Measurements from ENCODE around the gene EDN3.
"Not testable (repeated sequence)": the region's sequence is repeated elsewhere in the genome, so short reads cannot be mapped to it uniquely, and the experiment has no call there.

The EDN3 gene

GRCh38 chr20:59338444-59338843, 38.0 kb downstream of the EDN3 start:
- DNase-seq, result not testable (repeated sequence)

GRCh38 chr20:59340201-59340885, 39.9 kb downstream of the EDN3 start:
- DNase-seq, result no peak

- not testable (repeated sequence) for DNase-seq
These were observed 41.0 kb downstream of the EDN3 start for GRCh38 chr20:59341285-59342022.

- no peak for DNase-seq
These were observed 41.9 kb downstream of the EDN3 start for GRCh38 chr20:59342023-59342957.

GRCh38 chr20:59346061-59346460, 45.6 kb downstream of the EDN3 start:
- DNase-seq, result no peak

- no peak for DNase-seq
These were observed 48.9 kb downstream of the EDN3 start for GRCh38 chr20:59349277-59349676.

- no peak for DNase-seq
These were observed 50.1 kb downstream of the EDN3 start for GRCh38 chr20:59350330-59351156.

- no peak for DNase-seq
These were observed 51.0 kb downstream of the EDN3 start for GRCh38 chr20:59351157-59352040.

- no peak for DNase-seq
These were observed 52.1 kb downstream of the EDN3 start for GRCh38 chr20:59352541-59352940.

- DNase-seq, result no peak
These were observed 52.6 kb downstream of the EDN3 start for GRCh38 chr20:59352990-59353389.

GRCh38 chr20:59354460-59354859, 54.0 kb downstream of the EDN3 start:
- DNase-seq, result no peak

GRCh38 chr20:59355242-59355641, 54.8 kb downstream of the EDN3 start:
- no peak for DNase-seq

- DNase-seq, result no peak
These were observed 56.3 kb downstream of the EDN3 start for GRCh38 chr20:59356662-59357165.

- DNase-seq, result not testable (repeated sequence)
These were observed 58.4 kb downstream of the EDN3 start for GRCh38 chr20:59358793-59359192.

- no peak for DNase-seq
These were observed 59.7 kb downstream of the EDN3 start for GRCh38 chr20:59359906-59360725.

GRCh38 chr20:59360934-59361333, 60.5 kb downstream of the EDN3 start:
- DNase-seq, result no peak

GRCh38 chr20:59361411-59361810, 61.0 kb downstream of the EDN3 start:
- no peak for DNase-seq

GRCh38 chr20:59363101-59363500, 62.7 kb downstream of the EDN3 start:
- DNase-seq, result no peak

GRCh38 chr20:59364611-59365010, 64.2 kb downstream of the EDN3 start:
- DNase-seq, result no peak

- no peak for DNase-seq
These were observed 65.3 kb downstream of the EDN3 start for GRCh38 chr20:59365611-59366285.

All from CD4-positive, alpha-beta T cell treated with Interferon gamma for 1 hour (primary cell).